Heart left ventricle (tissue), 16 donors: ENCODE results near the gene ASB18. TPM values are rescaled to one million over a fixed set of nuclear protein-coding genes. Genes with fewer than 3 reads are reported as not detected.

ENCODE experiments used
- ATAC-seq, 4 donors: fragments of 200-7000 bp; cut with Tn5 transposase; one replicate each; pipeline ENCODE4 v1.9.1; 2020 to 2022; ENCODE audit warnings: moderate library complexity in 4 of 4, mild to moderate bottlenecking in 3 of 4, moderate number of reproducible peaks in 1 of 4
- DNase-seq, 5 donors: peaks; one replicate each; pipeline ENCODE4 v3.0.0-alpha.2; 2020
- H3K27ac ChIP-seq, 12 donors: fragments of 200-600 bp; sonication (generic) in 4 of 12; one replicate each; pipeline versions ENCODE4 v1.5.0 to v1.8.0; 2016 to 2022; ENCODE audit warnings: mild to moderate bottlenecking in 2 of 12
- H3K27me3 ChIP-seq, 9 donors: fragments of 200-600 bp; sonication (generic) in 2 of 9; one replicate each; pipeline versions ENCODE4 v1.5.1 to v1.8.0; 2016 to 2022; ENCODE audit warnings: mild to moderate bottlenecking in 3 of 9
- H3K36me3 ChIP-seq, 9 donors: fragments of 200-600 bp; sonication (generic) in 2 of 9; one replicate each; pipeline versions ENCODE4 v1.5.0 to v1.8.0; 2018 to 2022; ENCODE audit warnings: mild to moderate bottlenecking in 2 of 9
- H3K4me1 ChIP-seq, 12 donors: fragments of 200-600 bp; sonication (generic) in 4 of 12; one replicate each; pipeline versions ENCODE4 v1.5.0 to v1.8.0; 2016 to 2022; ENCODE audit warnings: mild to moderate bottlenecking in 3 of 12
- H3K4me3 ChIP-seq, 12 donors: fragments of 200-600 bp; sonication (generic) in 4 of 12; one replicate each; pipeline versions ENCODE4 v1.5.0 to v1.8.0; 2017 to 2022; ENCODE audit warnings: mild to moderate bottlenecking in 9 of 12, moderate library complexity in 4 of 12
- H3K9me3 ChIP-seq, 12 donors: fragments of 200-600 bp; sonication (generic) in 4 of 12; one replicate each; pipeline versions ENCODE4 v1.5.0 to v1.8.0; 2016 to 2022; ENCODE audit warnings: mild to moderate bottlenecking in 1 of 12
- POLR2A ChIP-seq, 2 donors: fragments of 450-650 bp; IDR thresholded peaks; one replicate each; pipeline ENCODE4 v1.6.1; 2017; ENCODE audit warnings: antibody characterized with exemption in 2 of 2, mild to moderate bottlenecking in 2 of 2, moderate library complexity in 2 of 2
- WGBS, 4 donors: extraction: QIAGEN DNeasy Blood & Tissue Kit in 2 of 4; methylation state at CpG; one replicate each; pipeline versions ENCODE4 v1.1.5 to v1.1.7; 2013 to 2018; 5-methylcytosine and 5-hydroxymethylcytosine counted together
- intact Hi-C, 10 donors: fragments of 100-400 bp; cut with DNase I; formaldehyde crosslinking; loops; one replicate each; pipeline versions ENCODE4 v1.11.1 to v1.14.2; 2022
- polyA plus RNA-seq, 2 donors: library from polyadenylated mRNA; stranded (reverse); fragments of 200-250 nt; gene quantifications; one replicate each; pipeline ENCODE4 v1.2.3, GENCODE V29; 2013
- total RNA-seq, 9 donors: library from RNA; depleted of rRNA in 2 of 9; stranded (reverse); fragments of >200 nt in 2 of 9; fragmentation: NEBNext Ultra II Directional in 3 of 9; extraction: Animal tissue kit (Norgen Biotek cat#: 25700) in 3 of 9; gene quantifications; one replicate each; pipeline versions ENCODE4 v1.1.0 to v1.2.4, GENCODE V29; 2016 to 2023
- TF ChIP-seq, protein P1 (sequence below), 12 donors: fragments of 200-600 bp; sonication (generic) in 4 of 12; IDR thresholded peaks; one replicate each; pipeline versions ENCODE4 v1.5.0 to v1.8.0; 2018 to 2022; ENCODE audit warnings: antibody characterized with exemption in 12 of 12, mild to moderate bottlenecking in 5 of 12
- donor health status: ischemic (EF 13 %, LVEDD 7.1; RV severe dilation, severe dysfunction).
- donor health status: healthy with polysubstance abuse.
- donor health status: DM: no; HTN: yes; CAD: no.
- donor health status: DM: no; HTN: no; CAD: no.
- donor health status: ischemic (EF 25% LVEDD 6.9; RV normal size, moderate dysfunction).
- donor health status: ischemic (EF 25% LVEDD 5.7; RV mildly dilated, moderate dysfunction).
- donor health status: healthy.
- donor health status: DM: yes; HTN: yes; CAD: no.
- donor health status: ischemic (EF 35%, LVEDD 5.7; RV mildly dilated, moderate dysfunction).
- donor health status: nonischemic (EF 11% LVEDD 7.7; RV severe dilation, severe dysfunction).
- donor health status: DM: yes; HTN: yes; CAD: no.
- donor health status: PGD.
- donor health status: ischemic (EF 29% LVEDD 5.4; RV normal size, mild dysfunction).
- donor health status: nonischemic (EF 23%, LVEDD 6.1; RV moderate dilation, normal function).

The ASB18 gene
- total and polyA plus RNA-seq, 11 donors = 4.3 to 49.8 (median 14.1) TPM

DNA sequence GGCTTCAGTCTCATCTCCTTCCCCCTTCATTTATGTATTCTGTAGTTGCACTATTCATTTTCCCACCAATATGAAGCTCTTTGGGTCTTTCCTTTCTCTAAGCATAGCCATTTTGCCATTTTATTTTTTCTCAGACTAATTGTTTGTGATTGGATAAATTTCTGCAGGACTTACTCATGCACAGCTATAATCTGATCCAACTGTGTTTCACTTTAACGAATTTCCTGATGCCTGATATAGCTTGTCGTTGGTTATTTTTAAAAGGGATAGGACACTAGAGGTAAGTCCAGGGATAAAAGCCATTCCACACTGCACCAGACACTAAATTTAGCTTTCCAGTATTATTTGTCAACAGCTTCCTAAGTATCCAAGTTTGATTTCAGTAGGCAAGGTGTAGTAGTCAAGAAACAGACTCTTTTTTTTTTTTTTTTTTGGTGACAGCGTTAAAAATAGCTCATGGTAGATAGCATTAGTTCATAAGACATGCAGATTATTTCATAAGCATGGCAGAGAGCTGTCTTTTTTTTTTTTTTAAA lies 17.4 kb downstream of the ASB18 start:
- Histone ChIP-seq H3K4me3 (no peak overlapping the region), H3K27ac (peak overlapping the region in 8 of 12 donors; percentile 48 to 85 (median 78)), H3K4me1 (peaks cover 4 to 63% (median 21%) of the 10 kb centered on the region in 12 donors), H3K9me3 (no peaks in the 10 kb centered on the region), H3K36me3 (peaks cover 0 to 2% (median 0%) of the 10 kb centered on the region in 9 donors), H3K27me3 (no peaks in the 10 kb centered on the region)
- intact Hi-C loops = no loop called here
- no peak for DNase-seq
- no peak for TF ChIP-seq POLR2A (IDR thresholded peaks at IDR 0.05)
- TF ChIP-seq, protein P1, sequence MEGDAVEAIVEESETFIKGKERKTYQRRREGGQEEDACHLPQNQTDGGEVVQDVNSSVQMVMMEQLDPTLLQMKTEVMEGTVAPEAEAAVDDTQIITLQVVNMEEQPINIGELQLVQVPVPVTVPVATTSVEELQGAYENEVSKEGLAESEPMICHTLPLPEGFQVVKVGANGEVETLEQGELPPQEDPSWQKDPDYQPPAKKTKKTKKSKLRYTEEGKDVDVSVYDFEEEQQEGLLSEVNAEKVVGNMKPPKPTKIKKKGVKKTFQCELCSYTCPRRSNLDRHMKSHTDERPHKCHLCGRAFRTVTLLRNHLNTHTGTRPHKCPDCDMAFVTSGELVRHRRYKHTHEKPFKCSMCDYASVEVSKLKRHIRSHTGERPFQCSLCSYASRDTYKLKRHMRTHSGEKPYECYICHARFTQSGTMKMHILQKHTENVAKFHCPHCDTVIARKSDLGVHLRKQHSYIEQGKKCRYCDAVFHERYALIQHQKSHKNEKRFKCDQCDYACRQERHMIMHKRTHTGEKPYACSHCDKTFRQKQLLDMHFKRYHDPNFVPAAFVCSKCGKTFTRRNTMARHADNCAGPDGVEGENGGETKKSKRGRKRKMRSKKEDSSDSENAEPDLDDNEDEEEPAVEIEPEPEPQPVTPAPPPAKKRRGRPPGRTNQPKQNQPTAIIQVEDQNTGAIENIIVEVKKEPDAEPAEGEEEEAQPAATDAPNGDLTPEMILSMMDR (IDR thresholded peaks at IDR 0.05) = no peak
- peak; percentile 62 to 85 (median 72) for ATAC-seq
- WGBS, 4 donors = 24 to 35% (median 32%) methylated on average over 3 of the region's 3 CpGs

DNA sequence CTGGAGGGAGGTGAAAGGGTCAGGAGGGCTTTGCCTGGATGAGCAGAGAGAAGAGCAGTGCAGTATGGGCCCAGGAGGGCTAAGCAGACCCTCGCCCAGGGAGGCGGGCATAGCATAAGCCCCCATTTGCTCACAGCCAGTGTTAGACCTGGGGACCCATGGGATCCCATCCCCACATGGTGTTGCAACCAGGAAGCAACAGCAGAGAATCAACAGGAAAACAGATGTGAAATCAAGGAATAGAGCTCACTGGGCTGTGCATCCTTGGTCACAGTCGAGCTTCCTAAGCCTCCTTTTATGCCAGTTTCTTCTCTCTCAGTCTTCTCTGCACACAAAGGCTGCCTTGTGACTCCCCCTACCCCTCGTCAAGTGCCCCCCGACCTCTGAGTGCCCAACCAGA lies 19.9 kb downstream of the ASB18 start:
- no peak for TF ChIP-seq POLR2A (IDR thresholded peaks at IDR 0.05)
- TF ChIP-seq, protein P1 (IDR thresholded peaks at IDR 0.05) = no peak
- intact Hi-C loops = no loop called here
- H3K36me3 ChIP-seq = no peaks in the 10 kb centered on the region
- H3K9me3 ChIP-seq = no peaks in the 10 kb centered on the region
- peak overlapping the region in 5 of 12 donors; percentile 15 to 81 (median 32) for H3K27ac ChIP-seq
- DNase-seq (no peak), ATAC-seq (no peak)
- H3K27me3 ChIP-seq = peaks cover 0 to 19% (median 0%) of the 10 kb centered on the region in 9 donors
- 74 to 84% (median 77%) methylated on average over 5 of the region's 5 CpGs for WGBS, 4 donors
- H3K4me3 ChIP-seq = no peak overlapping the region
- H3K4me1 ChIP-seq = peaks cover 0 to 57% (median 13%) of the 10 kb centered on the region in 12 donors

DNA sequence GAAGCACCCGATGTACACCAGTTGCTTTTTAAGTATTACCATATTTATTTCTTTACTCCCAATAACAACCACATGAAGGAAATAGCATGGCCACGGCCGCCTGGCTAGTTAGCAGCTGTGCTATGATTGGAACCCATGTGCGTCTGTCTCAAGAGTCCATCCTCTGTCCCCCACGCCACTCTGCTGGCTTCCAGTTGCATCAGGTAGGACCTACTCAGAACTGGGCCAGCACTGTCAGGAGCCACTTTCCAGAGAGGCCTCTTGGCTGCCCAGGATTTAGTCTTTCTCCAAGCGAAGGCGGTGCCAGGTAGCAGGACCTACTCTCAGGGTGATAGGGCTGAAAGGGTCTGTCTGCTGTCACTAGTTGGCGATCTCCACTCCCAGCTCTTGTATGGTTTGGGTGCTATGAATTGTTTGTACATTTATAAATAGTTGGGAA lies 22.1 kb downstream of the ASB18 start:
- Histone ChIP-seq H3K9me3 (no peaks in the 10 kb centered on the region), H3K4me1 (peaks cover 0 to 60% (median 12%) of the 10 kb centered on the region in 12 donors), H3K4me3 (no peak overlapping the region), H3K36me3 (no peaks in the 10 kb centered on the region), H3K27ac (peak overlapping the region in 11 of 12 donors; percentile 24 to 96 (median 88)), H3K27me3 (peaks cover 0 to 24% (median 4%) of the 10 kb centered on the region in 9 donors)
- intact Hi-C loops = no loop called here
- TF ChIP-seq, protein P1 (IDR thresholded peaks at IDR 0.05) = no peak
- TF ChIP-seq POLR2A (IDR thresholded peaks at IDR 0.05) = no peak
- ATAC-seq = no peak
- no peak for DNase-seq
- 77 to 89% (median 88%) methylated on average over 8 of the region's 8 CpGs for WGBS, 4 donors

DNA sequence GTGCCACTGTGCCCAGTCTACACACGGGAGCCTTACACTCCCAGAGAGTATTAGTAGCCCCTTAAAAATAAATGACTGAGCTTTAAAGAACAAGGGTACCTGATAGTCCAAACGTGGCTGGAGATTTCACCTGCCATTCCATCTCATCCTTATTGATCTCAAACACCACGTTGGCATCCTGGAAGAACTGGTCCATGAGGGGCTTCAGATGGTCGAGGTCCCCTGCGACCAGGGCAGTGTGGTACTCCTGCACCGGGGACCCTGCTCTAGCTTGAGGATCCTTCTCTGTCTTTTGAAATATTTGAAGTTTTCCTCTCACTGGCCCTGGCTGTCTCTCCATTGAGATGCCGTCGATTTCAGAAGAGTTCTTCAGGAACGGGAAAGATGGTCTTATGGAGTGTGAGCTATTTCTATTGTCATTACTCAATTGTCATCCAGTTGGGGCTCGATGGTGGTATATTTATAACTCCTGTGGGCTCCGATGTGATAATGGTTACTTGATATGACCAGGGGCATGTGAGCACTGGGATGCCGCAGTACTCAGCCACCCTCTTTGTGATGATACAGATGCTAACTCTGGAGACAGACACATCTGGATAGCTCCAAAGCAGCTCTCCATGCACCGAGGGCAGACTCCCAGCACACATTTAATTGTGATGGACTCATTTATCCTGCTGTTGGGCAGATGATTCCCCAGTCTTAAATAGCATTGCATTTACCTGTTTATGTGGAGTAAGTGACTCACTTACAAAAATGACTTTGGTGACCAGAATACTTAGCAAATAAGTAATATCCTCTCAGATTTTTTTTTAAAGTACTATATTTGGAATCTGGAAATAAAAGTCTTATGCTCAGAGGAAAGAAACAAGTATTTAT lies 22.8 kb downstream of the ASB18 start:
- ATAC-seq (peak in 2 of 4 donors; percentile 10 to 35), DNase-seq (no peak)
- Histone ChIP-seq H3K27me3 (peaks cover 0 to 31% (median 8%) of the 10 kb centered on the region in 9 donors), H3K4me3 (peak overlapping the region in 8 of 12 donors; percentile 26 to 52 (median 33)), H3K9me3 (no peaks in the 10 kb centered on the region), H3K27ac (peak overlapping the region; percentile 77 to 96 (median 86)), H3K4me1 (peaks cover 0 to 64% (median 12%) of the 10 kb centered on the region in 12 donors), H3K36me3 (no peaks in the 10 kb centered on the region)
- intact Hi-C loops = loop anchor here in 1 of 10 donors (2.0 kb wide), 1 partner anchor 21 kb away; no protein-coding TSS in a partner anchor
- TF ChIP-seq POLR2A (IDR thresholded peaks at IDR 0.05) = peak in 1 of 2 donors; percentile 6
- TF ChIP-seq, protein P1 (IDR thresholded peaks at IDR 0.05) = no peak
- 56 to 65% (median 58%) methylated on average over 12 to 13 of the region's 13 CpGs for WGBS, 4 donors
